Measurements from ENCODE around the gene DHRS4. TPM values are rescaled to one million over a fixed set of nuclear protein-coding genes. Genes with fewer than 3 reads are reported as not detected.

The DHRS4 gene
- total and polyA plus RNA-seq, 2 of the 13 experiments (the other 11 are each of a cell fraction or from before 2014, with no cell fraction given) = 23.9 to 45.1 TPM

DNA sequence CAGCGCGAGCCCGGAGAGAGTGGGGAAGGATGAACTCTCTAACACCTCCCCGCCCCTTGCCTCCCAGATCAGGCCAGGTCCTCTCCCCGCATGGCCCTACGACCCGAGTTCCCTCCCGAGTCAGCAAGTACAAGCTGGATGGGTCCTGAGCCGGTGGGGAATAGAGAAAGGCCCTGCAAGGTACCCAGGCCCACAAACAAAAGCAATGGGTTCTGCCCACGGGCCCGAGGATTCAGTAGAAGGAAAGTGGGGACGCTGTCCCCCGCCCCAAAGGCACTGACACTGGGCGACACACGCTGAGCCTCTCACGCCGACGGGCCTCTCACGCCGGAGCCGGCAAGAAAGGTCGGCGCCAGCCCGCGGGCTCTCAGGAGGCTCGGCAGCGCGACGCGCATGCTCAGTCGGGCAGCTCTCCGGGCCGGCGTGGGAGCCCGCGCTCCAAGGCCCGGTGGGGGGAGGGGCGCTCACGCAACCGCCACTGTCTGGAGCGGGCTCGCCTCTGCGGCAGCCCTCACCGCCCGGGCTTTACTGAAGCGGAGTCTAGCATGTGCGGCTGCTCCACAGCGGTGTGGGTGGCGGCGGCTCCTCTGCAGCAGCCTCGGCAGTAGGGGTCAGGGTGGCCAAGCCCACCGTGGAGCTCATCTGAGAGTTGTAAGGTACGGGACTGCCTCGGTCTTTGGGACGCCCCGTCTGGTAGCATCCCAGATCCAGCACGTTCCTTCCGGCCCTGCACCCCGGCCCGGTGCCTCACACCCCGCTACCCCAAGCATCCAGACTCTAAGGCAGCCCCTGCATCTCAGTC is 16.1 kb downstream of the DHRS4 start (continued):
- TF ChIP-seq, protein P1, sequence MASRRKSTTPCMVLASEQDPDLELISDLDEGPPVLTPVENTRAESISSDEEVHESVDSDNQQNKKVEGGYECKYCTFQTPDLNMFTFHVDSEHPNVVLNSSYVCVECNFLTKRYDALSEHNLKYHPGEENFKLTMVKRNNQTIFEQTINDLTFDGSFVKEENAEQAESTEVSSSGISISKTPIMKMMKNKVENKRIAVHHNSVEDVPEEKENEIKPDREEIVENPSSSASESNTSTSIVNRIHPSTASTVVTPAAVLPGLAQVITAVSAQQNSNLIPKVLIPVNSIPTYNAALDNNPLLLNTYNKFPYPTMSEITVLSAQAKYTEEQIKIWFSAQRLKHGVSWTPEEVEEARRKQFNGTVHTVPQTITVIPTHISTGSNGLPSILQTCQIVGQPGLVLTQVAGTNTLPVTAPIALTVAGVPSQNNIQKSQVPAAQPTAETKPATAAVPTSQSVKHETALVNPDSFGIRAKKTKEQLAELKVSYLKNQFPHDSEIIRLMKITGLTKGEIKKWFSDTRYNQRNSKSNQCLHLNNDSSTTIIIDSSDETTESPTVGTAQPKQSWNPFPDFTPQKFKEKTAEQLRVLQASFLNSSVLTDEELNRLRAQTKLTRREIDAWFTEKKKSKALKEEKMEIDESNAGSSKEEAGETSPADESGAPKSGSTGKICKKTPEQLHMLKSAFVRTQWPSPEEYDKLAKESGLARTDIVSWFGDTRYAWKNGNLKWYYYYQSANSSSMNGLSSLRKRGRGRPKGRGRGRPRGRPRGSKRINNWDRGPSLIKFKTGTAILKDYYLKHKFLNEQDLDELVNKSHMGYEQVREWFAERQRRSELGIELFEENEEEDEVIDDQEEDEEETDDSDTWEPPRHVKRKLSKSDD (CRISPR knock-in tag; IDR thresholded peaks at IDR 0.05; ENCODE audit: low read depth) = 0 out of 2 replicates have a peak, but pooled peaks have one; percentile 65
- peak; percentile 78; the same call in 1 of the 2 replicates for TF ChIP-seq ZZZ3 (CRISPR knock-in tag; IDR thresholded peaks at IDR 0.05; ENCODE audit: borderline replicate concordance)
- TF ChIP-seq, protein P2, sequence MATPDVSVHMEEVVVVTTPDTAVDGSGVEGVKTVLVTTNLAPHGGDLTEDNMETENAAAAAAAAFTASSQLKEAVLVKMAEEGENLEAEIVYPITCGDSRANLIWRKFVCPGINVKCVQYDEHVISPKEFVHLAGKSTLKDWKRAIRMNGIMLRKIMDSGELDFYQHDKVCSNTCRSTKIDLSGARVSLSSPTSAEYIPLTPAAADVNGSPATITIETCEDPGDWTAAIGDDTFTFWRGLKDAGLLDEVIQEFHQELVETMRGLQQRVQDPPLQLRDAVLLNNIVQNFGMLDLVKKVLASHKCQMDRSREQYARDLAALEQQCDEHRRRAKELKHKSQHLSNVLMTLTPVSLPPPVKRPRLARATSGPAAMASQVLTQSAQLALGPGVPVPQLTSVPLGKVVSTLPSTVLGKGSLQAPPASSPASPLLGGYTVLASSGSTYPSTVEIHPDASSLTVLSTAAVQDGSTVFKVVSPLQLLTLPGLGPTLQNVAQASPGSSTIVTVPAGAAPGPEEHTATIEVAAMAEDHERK (CRISPR knock-in tag; IDR thresholded peaks at IDR 0.05; ENCODE audit: low read depth) = 0 out of 2 replicates have a peak, but pooled peaks have one; percentile 18
- TF ChIP-seq PAX8 (CRISPR knock-in tag; IDR thresholded peaks at IDR 0.05; ENCODE audit: borderline replicate concordance) = peak; percentile 58; the same call in 1 of the 2 replicates
- TF ChIP-seq NFKBIZ (CRISPR knock-in tag; IDR thresholded peaks at IDR 0.05) = peak; percentile 79; the same call in 1 of the 2 replicates
- TF ChIP-seq ZNF292 (CRISPR knock-in tag; IDR thresholded peaks at IDR 0.05; ENCODE audit: borderline replicate concordance, low read depth) = 0 out of 2 replicates have a peak, but pooled peaks have one; percentile 20
- peak; percentile 78 for TF ChIP-seq ZNF768 (CRISPR knock-in tag; IDR thresholded peaks at IDR 0.05)
- peak; percentile 80 for TF ChIP-seq CBX1 (IDR thresholded peaks at IDR 0.05; ENCODE audit: low read depth)
- TF ChIP-seq, protein P3, sequence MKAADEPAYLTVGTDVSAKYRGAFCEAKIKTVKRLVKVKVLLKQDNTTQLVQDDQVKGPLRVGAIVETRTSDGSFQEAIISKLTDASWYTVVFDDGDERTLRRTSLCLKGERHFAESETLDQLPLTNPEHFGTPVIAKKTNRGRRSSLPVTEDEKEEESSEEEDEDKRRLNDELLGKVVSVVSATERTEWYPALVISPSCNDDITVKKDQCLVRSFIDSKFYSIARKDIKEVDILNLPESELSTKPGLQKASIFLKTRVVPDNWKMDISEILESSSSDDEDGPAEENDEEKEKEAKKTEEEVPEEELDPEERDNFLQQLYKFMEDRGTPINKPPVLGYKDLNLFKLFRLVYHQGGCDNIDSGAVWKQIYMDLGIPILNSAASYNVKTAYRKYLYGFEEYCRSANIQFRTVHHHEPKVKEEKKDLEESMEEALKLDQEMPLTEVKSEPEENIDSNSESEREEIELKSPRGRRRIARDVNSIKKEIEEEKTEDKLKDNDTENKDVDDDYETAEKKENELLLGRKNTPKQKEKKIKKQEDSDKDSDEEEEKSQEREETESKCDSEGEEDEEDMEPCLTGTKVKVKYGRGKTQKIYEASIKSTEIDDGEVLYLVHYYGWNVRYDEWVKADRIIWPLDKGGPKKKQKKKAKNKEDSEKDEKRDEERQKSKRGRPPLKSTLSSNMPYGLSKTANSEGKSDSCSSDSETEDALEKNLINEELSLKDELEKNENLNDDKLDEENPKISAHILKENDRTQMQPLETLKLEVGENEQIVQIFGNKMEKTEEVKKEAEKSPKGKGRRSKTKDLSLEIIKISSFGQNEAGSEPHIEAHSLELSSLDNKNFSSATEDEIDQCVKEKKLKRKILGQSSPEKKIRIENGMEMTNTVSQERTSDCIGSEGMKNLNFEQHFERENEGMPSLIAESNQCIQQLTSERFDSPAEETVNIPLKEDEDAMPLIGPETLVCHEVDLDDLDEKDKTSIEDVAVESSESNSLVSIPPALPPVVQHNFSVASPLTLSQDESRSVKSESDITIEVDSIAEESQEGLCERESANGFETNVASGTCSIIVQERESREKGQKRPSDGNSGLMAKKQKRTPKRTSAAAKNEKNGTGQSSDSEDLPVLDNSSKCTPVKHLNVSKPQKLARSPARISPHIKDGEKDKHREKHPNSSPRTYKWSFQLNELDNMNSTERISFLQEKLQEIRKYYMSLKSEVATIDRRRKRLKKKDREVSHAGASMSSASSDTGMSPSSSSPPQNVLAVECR (CRISPR knock-in tag; IDR thresholded peaks at IDR 0.05; ENCODE audit: borderline replicate concordance) = peak; percentile 62; the same call in 1 of the 2 replicates
- 0 out of 2 replicates have a peak, but pooled peaks have one; percentile 55 for TF ChIP-seq ZNF709 (CRISPR knock-in tag; IDR thresholded peaks at IDR 0.05)
- peak; percentile 79; the same call in 1 of the 2 replicates for TF ChIP-seq YEATS4 (CRISPR knock-in tag; IDR thresholded peaks at IDR 0.05; ENCODE audit: borderline replicate concordance)
- 0 out of 2 replicates have a peak, but pooled peaks have one; percentile 62 for TF ChIP-seq ZNF550 (CRISPR knock-in tag; IDR thresholded peaks at IDR 0.05; ENCODE audit: borderline replicate concordance)
- TF ChIP-seq, protein P4, sequence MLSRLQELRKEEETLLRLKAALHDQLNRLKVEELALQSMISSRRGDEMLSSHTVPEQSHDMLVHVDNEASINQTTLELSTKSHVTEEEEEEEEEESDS (CRISPR knock-in tag; IDR thresholded peaks at IDR 0.05; ENCODE audit: borderline replicate concordance) = 0 out of 2 replicates have a peak, but pooled peaks have one; percentile 30
- TF ChIP-seq HDAC1 (CRISPR knock-in tag; IDR thresholded peaks at IDR 0.05) = peak; percentile 47; the same call in 1 of the 2 replicates
- TF ChIP-seq, protein P5, sequence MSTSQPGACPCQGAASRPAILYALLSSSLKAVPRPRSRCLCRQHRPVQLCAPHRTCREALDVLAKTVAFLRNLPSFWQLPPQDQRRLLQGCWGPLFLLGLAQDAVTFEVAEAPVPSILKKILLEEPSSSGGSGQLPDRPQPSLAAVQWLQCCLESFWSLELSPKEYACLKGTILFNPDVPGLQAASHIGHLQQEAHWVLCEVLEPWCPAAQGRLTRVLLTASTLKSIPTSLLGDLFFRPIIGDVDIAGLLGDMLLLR (CRISPR knock-in tag; IDR thresholded peaks at IDR 0.05) = peak; percentile 63; the same call in 1 of the 2 replicates
- TF ChIP-seq, protein P6, sequence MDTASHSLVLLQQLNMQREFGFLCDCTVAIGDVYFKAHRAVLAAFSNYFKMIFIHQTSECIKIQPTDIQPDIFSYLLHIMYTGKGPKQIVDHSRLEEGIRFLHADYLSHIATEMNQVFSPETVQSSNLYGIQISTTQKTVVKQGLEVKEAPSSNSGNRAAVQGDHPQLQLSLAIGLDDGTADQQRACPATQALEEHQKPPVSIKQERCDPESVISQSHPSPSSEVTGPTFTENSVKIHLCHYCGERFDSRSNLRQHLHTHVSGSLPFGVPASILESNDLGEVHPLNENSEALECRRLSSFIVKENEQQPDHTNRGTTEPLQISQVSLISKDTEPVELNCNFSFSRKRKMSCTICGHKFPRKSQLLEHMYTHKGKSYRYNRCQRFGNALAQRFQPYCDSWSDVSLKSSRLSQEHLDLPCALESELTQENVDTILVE (CRISPR knock-in tag; IDR thresholded peaks at IDR 0.05) = peak; percentile 70
